Heart right ventricle (tissue), 16 donors: ENCODE data around the gene TSPAN16. TPM values are rescaled to one million over a fixed set of nuclear protein-coding genes. Genes with fewer than 3 reads are reported as not detected.
"Not testable (repeated sequence)": the region's sequence is repeated elsewhere in the genome, so short reads cannot be mapped to it uniquely, and the experiment has no call there.

Experiments
- ATAC-seq, 8 donors: fragments of 200-7000 bp; cut with Tn5 transposase; one replicate each; pipeline ENCODE4 v1.9.1; 2020; ENCODE audit warnings: mild to moderate bottlenecking in 8 of 8, moderate library complexity in 8 of 8, moderate number of reproducible peaks in 1 of 8
- DNase-seq, 2 donors: peaks; one replicate each; pipeline ENCODE4 v3.0.0-alpha.2; 2020
- H3K27ac ChIP-seq, 10 donors: fragments of 200-600 bp; sonication (generic) in 2 of 10; one replicate each; pipeline versions ENCODE4 v1.5.0 to v1.8.0; 2020 to 2022; ENCODE audit warnings: mild to moderate bottlenecking in 3 of 10
- H3K27me3 ChIP-seq, 7 donors: fragments of 200-600 bp; one replicate each; pipeline ENCODE4 v1.8.0; 2021 to 2022; ENCODE audit warnings: mild to moderate bottlenecking in 2 of 7
- H3K36me3 ChIP-seq, 9 donors: fragments of 200-600 bp; sonication (generic) in 1 of 9; one replicate each; pipeline versions ENCODE4 v1.5.0 to v1.8.0; 2020 to 2022; ENCODE audit warnings: mild to moderate bottlenecking in 2 of 9
- H3K4me1 ChIP-seq, 9 donors: fragments of 200-600 bp; sonication (generic) in 1 of 9; one replicate each; pipeline versions ENCODE4 v1.5.0 to v1.8.0; 2020 to 2022; ENCODE audit warnings: mild to moderate bottlenecking in 4 of 9
- H3K4me3 ChIP-seq, 10 donors: fragments of 200-600 bp; sonication (generic) in 2 of 10; one replicate each; pipeline versions ENCODE4 v1.5.0 to v1.8.0; 2020 to 2022; ENCODE audit warnings: mild to moderate bottlenecking in 7 of 10, moderate library complexity in 2 of 10
- H3K9me3 ChIP-seq, 11 donors: fragments of 200-600 bp in 10 of 11; sonication (generic) in 2 of 11; one replicate each; pipeline versions ENCODE4 v1.5.0 to v1.8.0; 2013 to 2022; ENCODE audit warnings: mild to moderate bottlenecking in 2 of 11, control low read depth in 1 of 11, moderate library complexity in 1 of 11
- CTCF ChIP-seq, 9 donors: fragments of 200-600 bp; sonication (generic) in 2 of 9; IDR thresholded peaks; one replicate each; pipeline versions ENCODE4 v1.5.0 to v1.8.0; 2021 to 2022; ENCODE audit warnings: antibody characterized with exemption in 9 of 9, mild to moderate bottlenecking in 5 of 9, moderate library complexity in 1 of 9
- whole genome bisulfite sequencing, 2 donors: extraction: QIAGEN DNeasy Blood & Tissue Kit; methylation state at CpG; one replicate each; pipeline ENCODE4 v1.1.7; 2013; ENCODE audit warnings: inconsistent platforms in 1 of 2; 5-methylcytosine and 5-hydroxymethylcytosine counted together
- intact Hi-C, 10 donors: fragments of 100-400 bp; cut with DNase I; formaldehyde crosslinking; loops; one replicate each; pipeline versions ENCODE4 v1.11.1 to v1.14.2; 2022
- polyA plus RNA-seq, 2 donors: library from polyadenylated mRNA; stranded (reverse); fragments of 200-250 nt; gene quantifications; one replicate each; pipeline ENCODE4 v1.2.3, GENCODE V29; 2013
- total RNA-seq, 10 donors: library from RNA; stranded (reverse); fragmentation: NEBNext Ultra II Directional in 3 of 10; extraction: Animal tissue kit (Norgen Biotek cat#: 25700) in 3 of 10; gene quantifications; one replicate each; pipeline versions ENCODE4 v1.2.1 to v1.2.4, GENCODE V29; 2021 to 2023
- donor health status: Arrhythmogenic right ventricular cardiomyopathy.
- donor health status: ischemic (EF 13 %, LVEDD 7.1; RV severe dilation, severe dysfunction).
- donor health status: healthy with polysubstance abuse.
- donor health status: DM: no; HTN: yes; CAD: no.
- donor health status: DM: no; HTN: no; CAD: no.
- donor health status: ischemic (EF 25% LVEDD 6.9; RV normal size, moderate dysfunction).
- donor health status: ischemic (EF 25% LVEDD 5.7; RV mildly dilated, moderate dysfunction).
- donor health status: healthy.
- donor health status: DM: yes; HTN: yes; CAD: no.
- donor health status: Ischemic cardiomyopathy.
- donor health status: ischemic (EF 35%, LVEDD 5.7; RV mildly dilated, moderate dysfunction).
- donor health status: nonischemic (EF 11% LVEDD 7.7; RV severe dilation, severe dysfunction).
- donor health status: DM: yes; HTN: yes; CAD: no.
- donor health status: PGD.
- donor health status: ischemic (EF 29% LVEDD 5.4; RV normal size, mild dysfunction).
- donor health status: nonischemic (EF 23%, LVEDD 6.1; RV moderate dilation, normal function).

Gene TSPAN16
- total and polyA plus RNA-seq, 12 donors: not detected

- ATAC-seq (no peak), DNase-seq (no peak)
- Histone ChIP-seq H3K27me3 (no peaks in the 10 kb centered on the region), H3K4me3 (peak overlapping the region in 6 of 10 donors; percentile 73 to 84 (median 80)), H3K36me3 (peaks cover 0 to 63% (median 29%) of the 10 kb centered on the region in 9 donors), H3K27ac (peak overlapping the region in 4 of 10 donors; percentile 77 to 89 (median 88)), H3K9me3 (no peaks in the 10 kb centered on the region), H3K4me1 (peaks cover 3 to 33% (median 10%) of the 10 kb centered on the region in 9 donors)
- 93 to 96% methylated on average over 7 of the region's 7 CpGs for WGBS, 2 donors
- TF ChIP-seq CTCF (IDR thresholded peaks at IDR 0.05): no peak
- intact Hi-C loops: loop anchor here in 2 of 10 donors (2.0 to 5.0 kb wide), 3 partner anchors 27 to 41 kb away; partner anchors contain the start of genes SWSAP1 (in 1 of the 2) and TSPAN16 (in 1 of the 2)
These were observed 42.2 kb downstream of the TSPAN16 start for GRCh38 chr19:11338121-11338520.

- intact Hi-C loops: loop anchor here in 3 of 10 donors (1.0 to 5.0 kb wide), 4 partner anchors 28 to 43 kb away; partner anchors contain the start of genes SWSAP1 (in 1 of the 3) and TSPAN16 (in 1 of the 3)
- 39 to 40% methylated on average over 21 of the region's 21 CpGs for WGBS, 2 donors
- H3K4me3 ChIP-seq: peak overlapping the region; percentile 58 to 84 (median 81)
These were observed 42.8 kb downstream of the TSPAN16 start for GRCh38 chr19:11338569-11339253.

GRCh38 chr19:11339254-11340098 is 43.5 kb downstream of the TSPAN16 start, which contains the start of gene RAB3D:
RAB3D (minus strand) TSS chr19:11339657; CDS start chr19:11337399, 2,258 bp downstream.
- Histone ChIP-seq H3K27ac (peak within 1 kb of the TSS; percentile 23 to 91 (median 82)), H3K9me3 (no peaks in the 10 kb centered on the region), H3K4me3 (peak within 1 kb of the TSS; percentile 58 to 84 (median 81)), H3K4me1 (peaks cover 3 to 45% (median 19%) of the 10 kb centered on the region in 9 donors), H3K36me3 (peaks cover 0 to 54% (median 22%) of the 10 kb centered on the region in 9 donors), H3K27me3 (no peaks in the 10 kb centered on the region)
- peak; percentile 95 to 96 for DNase-seq
- WGBS, 2 donors: 6% methylated on average over 53 of the region's 53 CpGs
- intact Hi-C loops: loop anchor here in 5 of 10 donors (1.0 to 10.0 kb wide), 6 partner anchors 29 to 205 kb away; partner anchors contain the start of genes TSPAN16 (in 3 of the 5) and SWSAP1 (in 1 of the 5)
- no peak for TF ChIP-seq CTCF (IDR thresholded peaks at IDR 0.05)
- peak; percentile 93 to 99 (median 97) for ATAC-seq

More at GRCh38 chr19:11338569-11339253, 42.8 kb downstream of the TSPAN16 start:
- Histone ChIP-seq H3K36me3 (peaks cover 0 to 62% (median 26%) of the 10 kb centered on the region in 9 donors), H3K27ac (peak overlapping the region; percentile 23 to 91 (median 82)), H3K27me3 (no peaks in the 10 kb centered on the region), H3K9me3 (no peaks in the 10 kb centered on the region), H3K4me1 (peaks cover 3 to 38% (median 11%) of the 10 kb centered on the region in 9 donors)
- DNase-seq (no peak), ATAC-seq (peak; percentile 7 to 31 (median 20))
- TF ChIP-seq CTCF (IDR thresholded peaks at IDR 0.05): no peak

- H3K27me3 ChIP-seq, ATAC-seq, DNase-seq, H3K9me3 ChIP-seq: not testable (repeated sequence)
- intact Hi-C loops: loop anchor here in 3 of 10 donors (5.0 to 10.0 kb wide), 3 partner anchors 43 to 205 kb away; partner anchors contain the start of gene TSPAN16 (in 2 of the 3)
- Histone ChIP-seq H3K27ac (peak overlapping the region; percentile 17 to 91 (median 82)), H3K4me1 (peaks cover 6 to 52% (median 25%) of the 10 kb centered on the region in 9 donors), H3K4me3 (peak overlapping the region in 9 of 10 donors; percentile 58 to 84 (median 81)), H3K36me3 (peaks cover 0 to 48% (median 15%) of the 10 kb centered on the region in 9 donors)
- WGBS, 2 donors: 89 to 91% methylated on average over 8 of the region's 8 CpGs
These were observed 44.1 kb downstream of the TSPAN16 start for GRCh38 chr19:11340099-11340467.
